ENCODE data around the gene MYO18A.

The MYO18A gene

DNA sequence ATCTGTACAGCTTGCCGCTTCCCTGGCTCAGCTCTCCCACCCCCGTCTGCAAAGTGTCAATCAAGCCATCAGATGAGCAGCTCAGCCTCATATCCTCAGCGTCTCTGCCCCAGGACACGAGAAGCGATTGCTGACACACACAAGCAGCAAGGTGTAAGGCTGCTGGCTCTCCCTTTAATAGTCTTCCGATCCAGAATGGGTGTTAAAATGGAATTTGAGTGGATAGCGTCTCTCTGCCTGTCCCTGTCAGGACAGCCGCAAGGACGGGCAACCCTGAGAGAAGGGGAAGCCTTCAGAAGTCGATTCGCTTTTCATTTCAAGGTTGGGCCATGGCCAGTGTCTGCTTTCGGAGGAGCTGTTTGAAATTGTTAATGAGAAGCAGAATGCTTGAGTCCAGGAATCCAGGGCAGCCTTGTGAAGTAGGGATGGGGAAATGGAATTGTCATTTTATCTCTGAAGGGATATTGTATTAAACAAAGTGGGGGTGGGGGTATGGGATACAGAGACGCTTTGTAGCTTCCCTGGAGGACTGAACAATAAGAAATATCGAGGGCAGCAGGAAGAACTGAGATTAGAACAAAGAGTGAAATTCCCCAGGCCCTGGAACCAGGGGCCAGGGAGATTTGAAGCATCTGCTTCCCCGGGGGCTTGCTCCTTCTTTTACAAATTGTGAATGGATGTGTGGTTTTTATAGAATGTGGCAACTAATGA lies 142.0 kb downstream of the MYO18A start:
- no peaks in the 10 kb centered on the region for H3K36me3 Mint-ChIP-seq

GRCh38 chr17:29037739-29038084 lies 142.5 kb downstream of the MYO18A start:
- no peak overlapping the region for H3K27ac Mint-ChIP-seq
- no peak overlapping the region for H3K4me3 Mint-ChIP-seq
- no peaks in the 10 kb centered on the region for H3K36me3 Mint-ChIP-seq
- peaks cover 15% of the 10 kb centered on the region for H3K9me3 Mint-ChIP-seq (ENCODE audit: low read depth)
- peaks cover 19% of the 10 kb centered on the region for H3K27me3 Mint-ChIP-seq
- peaks cover 4% of the 10 kb centered on the region for H3K4me1 Mint-ChIP-seq (ENCODE audit: low read depth)

More for the DNA sequence above, 142.0 kb downstream of the MYO18A start:
- Mint-ChIP-seq H3K4me1 (ENCODE audit: low read depth) (peaks cover 4% of the 10 kb centered on the region), H3K27ac (no peak overlapping the region), H3K4me3 (no peak overlapping the region), H3K9me3 (ENCODE audit: low read depth) (peaks cover 15% of the 10 kb centered on the region), H3K27me3 (peaks cover 16% of the 10 kb centered on the region)

- Mint-ChIP-seq H3K4me3 (no peak overlapping the region), H3K4me1 (ENCODE audit: low read depth) (no peaks in the 10 kb centered on the region), H3K36me3 (no peaks in the 10 kb centered on the region), H3K27ac (no peak overlapping the region), H3K9me3 (ENCODE audit: low read depth) (peaks cover 15% of the 10 kb centered on the region), H3K27me3 (peaks cover 26% of the 10 kb centered on the region)
Observed at GRCh38 chr17:29036584-29036983, 143.6 kb downstream of the MYO18A start.

DNA sequence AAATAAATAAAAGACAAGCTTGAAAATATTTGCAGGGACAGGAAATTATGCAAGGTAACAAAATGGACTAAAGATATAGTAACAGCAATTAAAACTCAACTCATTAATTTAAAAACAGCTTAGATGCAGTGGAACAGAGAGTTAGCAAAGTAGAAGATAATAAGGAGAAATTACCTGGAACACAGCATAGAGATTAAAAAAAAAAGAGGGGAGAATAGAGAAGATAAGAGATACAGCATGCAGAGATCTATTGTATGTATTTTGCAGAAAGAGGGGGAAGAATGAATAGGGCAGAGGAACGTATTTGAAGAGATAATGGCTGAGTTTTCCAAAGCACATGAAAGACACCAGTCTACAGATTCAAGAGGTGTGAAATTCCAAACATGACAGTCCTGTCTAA lies 145.7 kb downstream of the MYO18A start:
- peaks cover 15% of the 10 kb centered on the region for H3K9me3 Mint-ChIP-seq (ENCODE audit: low read depth)

GRCh38 chr17:29032857-29033197 lies 147.4 kb downstream of the MYO18A start:
- Mint-ChIP-seq H3K9me3 (ENCODE audit: low read depth) (peaks cover 15% of the 10 kb centered on the region), H3K27me3 (peaks cover 29% of the 10 kb centered on the region), H3K36me3 (no peaks in the 10 kb centered on the region), H3K4me1 (ENCODE audit: low read depth) (no peaks in the 10 kb centered on the region), H3K4me3 (no peak overlapping the region), H3K27ac (no peak overlapping the region)

More for the DNA sequence above, 145.7 kb downstream of the MYO18A start:
- H3K27me3 Mint-ChIP-seq, result peaks cover 27% of the 10 kb centered on the region
- H3K4me3 Mint-ChIP-seq, result no peak overlapping the region
- H3K27ac Mint-ChIP-seq, result no peak overlapping the region
- H3K36me3 Mint-ChIP-seq, result no peaks in the 10 kb centered on the region
- no peaks in the 10 kb centered on the region for H3K4me1 Mint-ChIP-seq (ENCODE audit: low read depth)

GRCh38 chr17:29032013-29032856 lies 148.0 kb downstream of the MYO18A start:
- H3K27me3 Mint-ChIP-seq, result peaks cover 29% of the 10 kb centered on the region
- H3K9me3 Mint-ChIP-seq (ENCODE audit: low read depth), result peaks cover 15% of the 10 kb centered on the region
- H3K4me1 Mint-ChIP-seq (ENCODE audit: low read depth), result no peaks in the 10 kb centered on the region
- H3K36me3 Mint-ChIP-seq, result no peaks in the 10 kb centered on the region
- no peak overlapping the region for H3K27ac Mint-ChIP-seq
- H3K4me3 Mint-ChIP-seq, result no peak overlapping the region

GRCh38 chr17:29031488-29031887 lies 148.7 kb downstream of the MYO18A start:
- H3K36me3 Mint-ChIP-seq, result no peaks in the 10 kb centered on the region
- H3K4me1 Mint-ChIP-seq (ENCODE audit: low read depth), result no peaks in the 10 kb centered on the region
- peaks cover 15% of the 10 kb centered on the region for H3K9me3 Mint-ChIP-seq (ENCODE audit: low read depth)
- H3K27me3 Mint-ChIP-seq, result peaks cover 30% of the 10 kb centered on the region
- H3K27ac Mint-ChIP-seq, result no peak overlapping the region
- no peak overlapping the region for H3K4me3 Mint-ChIP-seq

DNA sequence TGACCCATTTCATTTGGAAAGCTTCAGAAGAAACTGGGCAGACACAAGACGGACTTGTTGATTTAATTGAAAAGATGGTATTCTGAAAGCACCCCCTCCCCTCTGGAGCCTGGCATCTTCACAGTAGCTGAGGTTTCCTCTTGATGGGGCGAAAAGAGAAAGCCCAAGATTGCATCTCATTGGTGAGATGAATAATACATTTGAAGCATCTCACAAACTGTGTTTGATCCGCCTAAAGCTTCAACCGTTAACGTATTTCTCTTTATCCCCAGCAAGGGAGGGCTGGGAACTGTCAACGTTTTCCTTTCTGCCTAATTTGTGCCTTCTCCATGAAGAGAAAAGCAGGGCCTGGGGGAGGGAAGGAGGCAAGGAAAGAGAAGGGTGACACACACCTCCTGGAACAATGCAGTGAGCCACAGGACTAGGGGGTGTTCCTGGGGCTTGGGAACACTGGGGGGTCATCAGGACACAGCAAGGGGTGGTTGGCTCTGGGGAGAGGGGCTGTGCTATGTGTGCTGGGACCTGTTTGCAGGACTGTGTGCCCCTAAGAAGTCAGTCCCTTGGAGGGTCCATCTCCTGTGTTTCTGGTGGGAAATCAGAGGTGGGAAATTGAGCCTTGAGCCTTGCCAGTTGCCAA lies 155.8 kb downstream of the MYO18A start:
- H3K36me3 Mint-ChIP-seq, result peaks cover 3% of the 10 kb centered on the region
- H3K27ac Mint-ChIP-seq, result no peak overlapping the region
- H3K9me3 Mint-ChIP-seq (ENCODE audit: low read depth), result no peaks in the 10 kb centered on the region
- no peak overlapping the region for H3K4me3 Mint-ChIP-seq
- peaks cover 6% of the 10 kb centered on the region for H3K4me1 Mint-ChIP-seq (ENCODE audit: low read depth)
- H3K27me3 Mint-ChIP-seq, result peaks cover 27% of the 10 kb centered on the region

DNA sequence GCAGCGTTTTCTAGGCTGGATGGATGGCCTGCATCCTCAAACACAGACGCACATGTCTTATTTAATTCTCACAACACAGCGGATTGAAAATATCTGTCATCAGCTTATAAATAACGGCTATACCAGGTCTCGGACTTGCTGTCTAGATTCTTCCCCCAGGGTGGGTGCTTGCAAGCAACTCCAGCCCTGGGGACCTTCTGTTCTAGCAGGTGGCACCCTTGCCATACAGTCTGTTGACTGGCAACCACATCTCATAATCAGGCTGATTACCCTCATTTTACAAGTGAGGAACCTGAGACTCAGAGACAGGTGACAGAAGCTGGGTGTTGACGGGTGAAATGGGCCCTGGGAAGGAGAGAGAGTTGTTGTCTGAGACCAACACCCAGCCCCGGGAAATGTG lies 158.1 kb downstream of the MYO18A start:
- Mint-ChIP-seq H3K4me3 (no peak overlapping the region), H3K27me3 (peaks cover 37% of the 10 kb centered on the region), H3K4me1 (ENCODE audit: low read depth) (peaks cover 13% of the 10 kb centered on the region), H3K36me3 (peaks cover 3% of the 10 kb centered on the region), H3K9me3 (ENCODE audit: low read depth) (no peaks in the 10 kb centered on the region), H3K27ac (no peak overlapping the region)

DNA sequence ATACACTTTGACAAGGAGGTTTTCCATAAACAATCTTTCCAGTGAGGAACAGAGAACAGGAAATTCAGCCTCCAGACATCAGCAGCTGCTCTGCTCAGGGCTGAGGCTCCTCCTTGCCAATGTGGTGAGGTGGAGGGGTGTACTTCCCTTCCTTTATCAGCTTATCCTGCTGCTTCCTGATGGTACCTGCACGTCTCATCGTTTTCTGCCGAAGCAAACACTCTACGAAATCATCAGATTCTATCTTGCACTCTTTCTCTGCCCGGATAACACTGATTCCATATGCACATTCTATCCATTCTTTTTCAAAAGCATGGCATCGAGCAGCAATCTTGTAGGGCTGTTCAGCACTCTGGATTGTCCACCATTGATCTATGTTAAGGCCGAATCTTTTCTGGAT lies 159.0 kb downstream of the MYO18A start:
- Mint-ChIP-seq H3K27ac (no peak overlapping the region), H3K27me3 (peaks cover 36% of the 10 kb centered on the region), H3K4me1 (ENCODE audit: low read depth) (peaks cover 13% of the 10 kb centered on the region), H3K9me3 (ENCODE audit: low read depth) (no peaks in the 10 kb centered on the region), H3K4me3 (no peak overlapping the region), H3K36me3 (peaks cover 3% of the 10 kb centered on the region)
